Fibroblast of skin of left biceps (primary cell): ENCODE results near the gene KCNK13.
"Not testable (repeated sequence)": the region's sequence is repeated elsewhere in the genome, so short reads cannot be mapped to it uniquely, and the experiment has no call there.

Experiments
- DNase-seq, 2 experiments: peaks; one replicate each; pipeline ENCODE4 v3.0.0-alpha.2; 2013; ENCODE audit warnings: low read depth in 2 of 2

The KCNK13 gene

DNA sequence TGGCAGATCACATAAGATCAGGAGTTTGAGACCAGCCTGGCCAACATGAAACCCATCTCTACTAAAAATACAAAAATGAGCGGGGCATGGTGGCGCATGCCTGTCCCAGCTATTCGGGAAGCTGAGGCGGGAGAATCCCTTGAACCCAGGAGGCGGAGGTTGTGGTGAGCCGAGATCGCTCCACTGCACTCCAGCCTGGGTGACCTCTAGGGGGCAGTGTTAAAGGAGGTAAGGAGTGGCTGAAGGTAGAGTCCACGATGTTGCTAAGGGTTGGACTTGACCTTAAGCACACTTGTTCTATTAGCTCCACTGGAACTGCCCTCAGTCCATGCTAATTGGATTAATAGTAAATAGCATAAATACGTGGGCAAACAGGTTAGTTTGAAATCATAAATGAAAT, 132.1 kb downstream of the KCNK13 start:
- no peak for DNase-seq

DNA sequence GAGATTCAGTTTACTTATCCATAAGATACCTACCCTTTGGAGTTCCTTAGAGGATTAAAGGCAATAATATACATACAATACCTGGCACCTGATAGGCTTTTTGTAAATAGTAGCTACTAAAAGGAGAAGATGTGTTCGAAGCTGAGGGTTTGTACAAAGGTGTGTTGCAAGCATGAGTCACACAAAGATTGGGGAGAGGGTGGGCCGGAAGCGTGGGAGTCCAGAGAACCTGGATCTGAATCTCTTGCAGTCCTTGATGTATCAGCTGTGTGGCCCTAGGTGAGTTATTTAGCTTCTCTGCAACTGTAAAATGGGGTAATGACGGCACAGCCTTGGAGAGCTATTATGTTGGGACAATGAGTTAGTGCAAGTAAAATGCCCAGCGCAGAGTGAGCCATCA, 132.9 kb downstream of the KCNK13 start:
- no peak for DNase-seq

DNA sequence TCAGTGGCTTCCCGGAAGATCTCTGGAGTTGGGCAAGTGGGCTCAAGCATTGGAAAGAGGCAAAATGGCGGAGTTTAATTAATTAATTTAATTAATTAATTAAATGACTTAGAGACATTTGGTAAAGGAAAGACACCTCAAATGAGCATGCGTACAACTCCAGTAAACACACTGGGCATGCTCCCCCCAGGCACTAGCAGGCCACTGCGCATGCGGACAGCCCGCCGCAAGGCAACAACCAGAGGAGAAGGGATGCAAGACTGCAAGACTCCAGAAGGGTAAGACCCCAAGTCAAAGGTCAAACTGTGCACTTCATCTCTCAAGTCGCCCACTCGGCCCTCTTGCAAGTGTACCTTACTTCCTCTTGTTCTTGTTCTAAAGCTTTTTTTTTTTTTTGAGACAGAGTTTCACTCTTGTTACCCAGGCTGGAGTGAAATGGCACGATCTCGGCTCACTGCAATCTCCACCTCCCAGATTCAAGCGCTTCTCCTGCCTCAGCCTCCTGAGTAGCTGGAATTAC, 136.8 kb downstream of the KCNK13 start:
- DNase-seq: no peak

DNA sequence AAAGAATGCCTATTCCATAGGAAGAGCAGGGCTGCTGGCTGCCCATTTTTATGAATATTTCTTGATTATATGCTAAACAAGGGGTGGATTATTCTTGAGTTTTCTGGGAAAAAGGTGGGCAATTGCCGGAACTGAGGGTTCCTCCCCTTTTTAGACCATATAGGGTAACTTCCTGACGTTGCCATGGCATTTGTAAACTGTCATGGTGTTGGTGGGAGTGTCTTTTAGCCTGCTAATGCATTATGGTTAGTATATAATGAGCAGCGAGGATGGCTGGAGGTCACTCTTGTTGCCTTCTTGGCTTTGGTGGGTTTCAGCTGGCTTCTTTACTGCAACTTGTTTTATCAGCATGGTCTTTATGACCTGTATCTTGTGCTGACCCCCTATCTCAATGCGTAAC, 138.8 kb downstream of the KCNK13 start:
- not testable (repeated sequence) for DNase-seq

DNA sequence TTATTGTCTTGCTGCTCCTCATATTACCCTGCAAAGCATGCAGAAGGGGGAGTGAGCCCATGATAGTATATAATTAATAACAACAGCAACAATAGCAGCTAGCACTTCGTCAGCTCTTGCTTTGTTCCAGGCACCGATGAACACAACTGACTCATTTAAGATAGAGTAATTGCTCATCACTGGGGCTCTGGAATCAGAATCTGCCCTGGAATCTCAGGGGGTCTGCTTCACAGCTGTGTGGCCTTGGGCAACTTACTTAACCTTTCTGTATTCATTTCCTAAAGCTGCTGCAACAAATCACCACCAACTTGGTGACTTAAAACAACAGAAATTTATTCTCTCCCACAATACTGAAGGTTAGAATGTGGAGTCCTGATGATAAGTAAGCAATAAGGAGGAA, 139.6 kb downstream of the KCNK13 start:
- DNase-seq: no peak

DNA sequence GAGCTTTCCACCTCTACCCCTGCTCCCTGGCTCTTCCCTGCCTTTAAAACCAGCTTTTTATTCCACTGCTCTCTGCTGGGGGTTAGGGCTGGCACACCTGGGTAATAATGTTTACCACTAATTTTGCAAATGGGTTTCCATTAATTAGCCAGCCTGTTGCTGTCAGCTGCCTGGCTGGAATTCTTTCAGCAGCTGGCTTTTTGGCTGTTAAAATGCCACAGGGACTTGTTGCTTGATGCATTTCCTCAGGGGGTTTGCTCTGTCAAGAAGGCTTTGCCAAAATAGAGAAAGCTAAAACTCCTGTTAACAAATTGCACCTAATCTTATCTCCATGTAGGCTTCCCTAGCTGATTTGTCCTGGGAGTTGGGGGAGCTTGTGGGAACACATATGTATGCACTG, 142.7 kb downstream of the KCNK13 start:
- DNase-seq: no peak

DNA sequence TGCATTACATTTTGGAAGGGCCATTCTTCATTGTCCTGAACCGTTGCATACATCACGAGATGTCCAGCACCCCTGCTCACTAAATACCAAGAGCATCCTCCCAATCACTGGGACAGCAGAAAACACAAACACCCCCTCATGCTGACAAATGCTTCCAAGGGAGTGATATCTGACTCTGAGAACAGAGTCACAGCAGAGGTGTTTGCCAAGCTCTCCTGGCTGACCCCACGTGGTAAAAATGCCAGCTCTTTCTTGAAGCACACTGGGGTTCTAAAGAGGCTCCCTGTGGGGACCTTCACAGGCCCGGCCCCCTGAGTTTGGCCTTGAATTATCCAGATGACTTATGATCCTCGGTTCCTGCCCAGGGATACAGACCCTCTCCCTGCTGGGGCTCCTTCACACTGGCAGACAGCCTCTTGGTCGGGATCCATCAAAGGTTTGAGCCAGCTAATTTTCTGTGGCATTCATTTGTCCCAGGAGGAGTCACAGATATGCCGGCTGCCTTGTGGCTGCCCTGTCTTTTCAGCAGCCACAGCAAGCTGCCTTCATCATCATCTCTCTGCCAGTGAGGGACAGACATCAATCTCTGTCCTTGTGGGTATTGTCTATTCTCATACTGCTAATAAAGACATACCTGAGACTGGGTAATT, 151.4 kb downstream of the KCNK13 start:
- DNase-seq: no peak

DNA sequence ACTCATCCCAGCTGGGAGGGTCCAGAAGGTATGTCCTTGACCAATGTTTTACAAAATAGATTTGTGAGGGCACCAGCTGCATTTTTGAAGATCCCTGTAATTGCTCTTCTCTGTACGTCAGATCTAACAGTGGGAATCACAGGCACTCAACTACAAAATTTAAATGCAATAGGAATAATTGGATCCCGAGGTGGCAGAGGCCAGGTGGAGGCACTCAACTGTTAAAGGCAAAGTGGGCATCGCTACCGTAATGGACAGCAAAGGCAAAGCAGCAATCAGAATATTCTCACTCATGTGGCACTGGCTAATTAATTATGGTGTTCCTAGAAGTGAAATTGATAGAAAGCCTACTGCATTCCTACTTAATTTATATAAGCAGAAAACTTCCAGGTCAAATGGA, 166.7 kb downstream of the KCNK13 start:
- DNase-seq: no peak

DNA sequence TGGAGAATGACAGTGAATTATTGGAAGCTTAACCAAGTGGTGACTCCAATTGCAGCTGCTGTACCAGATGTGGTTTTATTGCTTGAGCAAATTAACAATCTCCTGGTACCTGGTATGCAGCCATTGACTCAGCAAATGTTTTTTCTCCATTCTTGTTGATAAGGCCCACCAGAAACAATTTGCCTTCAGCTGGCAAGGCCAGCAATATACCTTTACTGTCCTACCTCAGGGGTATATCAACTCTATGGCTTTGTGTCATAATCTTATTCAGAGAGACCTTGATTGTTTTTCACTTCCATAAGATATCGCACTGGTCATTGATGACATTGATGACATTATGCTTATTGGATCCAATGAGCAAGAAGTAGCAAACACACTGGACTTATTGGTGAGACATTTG, 168.1 kb downstream of the KCNK13 start:
- DNase-seq: not testable (repeated sequence)
